ENCODE results near the gene FSCB.
"Not testable (repeated sequence)": the region's sequence is repeated elsewhere in the genome, so short reads cannot be mapped to it uniquely, and the experiment has no call there.

Gene FSCB, protein sequence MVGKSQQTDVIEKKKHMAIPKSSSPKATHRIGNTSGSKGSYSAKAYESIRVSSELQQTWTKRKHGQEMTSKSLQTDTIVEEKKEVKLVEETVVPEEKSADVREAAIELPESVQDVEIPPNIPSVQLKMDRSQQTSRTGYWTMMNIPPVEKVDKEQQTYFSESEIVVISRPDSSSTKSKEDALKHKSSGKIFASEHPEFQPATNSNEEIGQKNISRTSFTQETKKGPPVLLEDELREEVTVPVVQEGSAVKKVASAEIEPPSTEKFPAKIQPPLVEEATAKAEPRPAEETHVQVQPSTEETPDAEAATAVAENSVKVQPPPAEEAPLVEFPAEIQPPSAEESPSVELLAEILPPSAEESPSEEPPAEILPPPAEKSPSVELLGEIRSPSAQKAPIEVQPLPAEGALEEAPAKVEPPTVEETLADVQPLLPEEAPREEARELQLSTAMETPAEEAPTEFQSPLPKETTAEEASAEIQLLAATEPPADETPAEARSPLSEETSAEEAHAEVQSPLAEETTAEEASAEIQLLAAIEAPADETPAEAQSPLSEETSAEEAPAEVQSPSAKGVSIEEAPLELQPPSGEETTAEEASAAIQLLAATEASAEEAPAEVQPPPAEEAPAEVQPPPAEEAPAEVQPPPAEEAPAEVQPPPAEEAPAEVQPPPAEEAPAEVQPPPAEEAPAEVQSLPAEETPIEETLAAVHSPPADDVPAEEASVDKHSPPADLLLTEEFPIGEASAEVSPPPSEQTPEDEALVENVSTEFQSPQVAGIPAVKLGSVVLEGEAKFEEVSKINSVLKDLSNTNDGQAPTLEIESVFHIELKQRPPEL

DNA sequence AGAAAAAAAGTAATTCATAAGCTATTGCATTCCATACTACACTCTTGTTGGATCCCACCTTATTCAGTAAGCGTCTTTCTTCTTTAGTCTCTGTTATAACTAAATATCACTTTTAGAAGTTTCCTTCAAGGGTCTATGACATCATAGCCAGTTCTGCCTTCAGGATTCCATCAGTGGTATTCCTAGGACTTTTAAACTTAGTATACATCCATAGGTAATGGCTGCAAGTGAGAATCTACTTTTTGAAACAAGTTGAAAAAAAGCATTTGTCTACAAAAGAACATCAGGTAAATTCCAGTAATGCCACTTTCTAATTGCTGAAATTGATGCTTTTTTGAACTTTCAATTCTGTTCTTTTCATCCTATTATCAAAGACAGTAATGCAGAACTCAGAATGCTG is at the start of gene FSCB:
Gene FSCB (minus strand): TSS at position 101 of the 400 bp plus-strand sequence. CDS start 296 bp downstream, outside the sequence.
- DNase-seq, result no peak

DNA sequence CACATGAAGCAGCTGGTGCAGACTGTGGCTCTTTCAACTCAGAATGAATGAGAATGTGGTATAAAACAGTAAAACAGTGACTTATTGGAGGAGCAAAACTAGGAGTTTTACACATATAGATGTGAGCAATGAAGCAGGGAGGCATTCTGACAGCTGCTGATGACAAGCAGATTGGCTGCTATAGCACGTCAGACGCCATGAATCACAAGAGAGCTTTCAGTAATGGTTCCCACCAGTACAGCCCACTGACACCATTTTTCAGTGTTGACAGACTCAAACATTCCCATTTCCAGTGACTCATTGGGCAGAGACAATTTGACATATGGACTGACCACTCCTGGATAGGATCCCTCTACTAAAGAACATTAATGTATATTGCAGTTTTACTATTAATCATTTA is 24.6 kb upstream of the FSCB start:
- DNase-seq, result no peak

DNA sequence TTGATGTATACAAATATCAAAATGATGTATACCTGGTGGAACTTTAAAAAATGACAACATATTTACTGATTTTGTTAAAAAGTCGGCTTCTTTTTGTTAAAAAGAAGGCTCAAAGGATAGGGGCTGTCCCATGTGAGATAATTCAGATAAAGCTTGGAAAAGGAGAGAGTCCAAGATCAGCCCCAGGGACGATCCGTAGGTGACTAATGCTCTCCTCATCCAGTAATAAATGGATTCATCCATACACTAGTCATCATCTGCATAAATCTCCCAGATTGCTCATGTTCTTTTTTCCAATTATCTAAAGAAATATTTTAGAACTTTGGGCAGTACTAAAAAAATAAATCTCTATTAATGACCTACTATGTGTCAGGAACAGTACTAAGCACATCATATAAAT is 23.4 kb upstream of the FSCB start:
- no peak for DNase-seq

DNA sequence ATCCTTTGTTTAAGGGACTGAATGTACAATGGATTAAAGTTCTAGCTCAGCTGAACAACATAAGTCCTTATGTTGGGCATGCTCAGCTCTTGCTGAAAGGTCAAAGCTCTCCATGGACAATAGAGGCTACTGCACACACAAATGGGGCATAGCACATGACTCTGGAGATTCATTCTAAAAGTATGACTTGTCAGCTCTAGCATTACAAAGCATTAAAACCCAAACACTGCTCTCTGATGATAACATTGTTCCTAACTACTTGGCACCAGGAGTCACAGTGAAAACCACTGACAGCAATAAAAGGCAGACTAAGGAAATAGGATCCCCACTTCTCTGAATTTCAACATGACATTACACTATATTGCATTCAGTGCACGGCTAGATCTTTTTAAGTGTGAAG is 21.9 kb upstream of the FSCB start:
- DNase-seq, result no peak

DNA sequence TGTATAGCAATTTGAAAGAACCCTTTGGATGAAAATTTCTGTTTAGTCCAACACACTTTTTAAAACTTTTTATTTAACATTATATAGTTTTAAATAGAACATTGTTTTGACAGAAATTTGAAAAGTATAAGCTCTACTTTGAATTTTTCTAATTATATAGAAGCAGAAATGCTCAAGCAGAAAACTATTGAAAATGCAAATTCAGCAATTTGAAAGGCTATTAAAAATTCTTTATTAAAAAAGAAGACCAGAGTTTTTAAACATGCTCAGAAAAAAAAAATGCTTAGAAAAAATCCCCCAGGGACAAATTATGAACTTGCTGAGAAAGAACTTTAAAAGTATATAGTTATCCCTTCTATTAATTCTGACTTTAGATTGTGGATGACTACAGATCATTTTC is 21.1 kb upstream of the FSCB start:
- no peak for DNase-seq

DNA sequence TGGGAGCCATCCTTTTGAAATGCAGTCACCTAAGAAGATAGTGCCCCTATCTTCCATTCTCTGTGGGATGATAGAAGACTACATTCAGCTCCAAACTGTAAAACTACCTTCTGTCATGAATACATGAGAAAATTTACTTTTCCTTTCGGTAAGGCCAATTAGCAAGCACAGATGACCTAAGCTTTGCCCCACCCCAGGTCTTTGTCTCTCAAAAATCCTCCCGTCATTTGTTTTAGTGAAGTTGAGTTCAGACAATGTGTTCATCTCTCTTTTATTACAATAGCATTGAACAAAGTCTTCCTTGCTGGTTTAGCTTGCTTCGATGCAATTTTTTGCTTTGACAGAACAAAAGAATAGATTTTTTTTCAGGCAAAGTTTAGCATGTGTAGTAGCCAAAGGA is 18.2 kb upstream of the FSCB start:
- no peak for DNase-seq

DNA sequence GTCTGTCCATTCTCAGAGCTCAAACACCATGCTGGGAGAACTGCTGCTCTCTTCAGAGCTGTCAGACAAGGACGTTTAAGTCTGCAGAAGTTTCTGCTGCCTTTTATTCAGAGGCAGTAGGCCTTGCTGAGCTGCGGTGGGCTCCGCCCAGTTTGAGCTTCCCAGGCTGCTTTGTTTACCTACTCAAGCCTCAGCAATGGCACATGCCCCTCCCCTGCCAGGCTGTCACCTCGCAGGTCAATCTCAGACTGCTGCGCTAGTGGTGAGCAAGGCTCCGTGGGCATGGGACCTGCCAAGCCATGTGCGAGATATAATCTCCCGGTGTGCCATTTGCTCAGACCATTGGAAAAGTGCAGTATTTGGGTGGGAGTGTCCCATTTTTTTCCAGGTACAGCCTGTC is 8.6 kb upstream of the FSCB start:
- not testable (repeated sequence) for DNase-seq

DNA sequence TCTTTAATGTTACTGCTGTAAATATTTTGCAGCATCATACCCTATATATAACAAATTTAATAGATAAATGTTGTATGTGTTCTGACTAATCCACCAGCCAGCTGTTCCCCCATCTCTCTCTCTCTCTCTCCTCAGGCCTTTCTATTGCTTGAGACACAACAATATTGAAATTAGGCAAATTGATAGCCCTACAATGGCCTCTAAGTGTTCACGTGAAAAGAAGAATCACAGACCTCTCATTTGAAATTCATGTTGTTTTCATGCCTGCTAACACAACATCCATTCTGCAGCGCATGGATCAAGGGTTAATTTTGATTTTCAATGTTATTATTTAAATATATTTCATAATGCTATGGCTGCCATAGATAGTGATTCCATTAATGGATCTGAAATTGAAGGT is 1.8 kb upstream of the FSCB start:
- DNase-seq, result no peak

DNA sequence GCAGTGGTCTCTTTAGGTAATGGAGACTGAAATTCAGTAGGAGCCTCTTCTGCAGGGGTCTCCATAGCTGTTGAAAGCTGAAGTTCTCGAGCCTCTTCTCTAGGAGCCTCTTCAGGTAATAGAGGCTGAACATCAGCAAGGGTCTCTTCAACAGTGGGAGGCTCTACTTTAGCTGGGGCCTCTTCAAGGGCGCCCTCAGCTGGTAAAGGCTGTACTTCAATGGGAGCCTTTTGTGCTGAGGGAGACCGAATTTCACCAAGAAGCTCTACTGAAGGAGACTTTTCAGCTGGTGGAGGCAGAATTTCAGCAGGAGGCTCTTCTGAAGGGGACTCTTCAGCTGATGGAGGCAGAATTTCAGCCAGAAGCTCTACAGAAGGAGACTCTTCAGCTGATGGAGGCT is 1.5 kb downstream of the FSCB start:
- no peak for DNase-seq

DNA sequence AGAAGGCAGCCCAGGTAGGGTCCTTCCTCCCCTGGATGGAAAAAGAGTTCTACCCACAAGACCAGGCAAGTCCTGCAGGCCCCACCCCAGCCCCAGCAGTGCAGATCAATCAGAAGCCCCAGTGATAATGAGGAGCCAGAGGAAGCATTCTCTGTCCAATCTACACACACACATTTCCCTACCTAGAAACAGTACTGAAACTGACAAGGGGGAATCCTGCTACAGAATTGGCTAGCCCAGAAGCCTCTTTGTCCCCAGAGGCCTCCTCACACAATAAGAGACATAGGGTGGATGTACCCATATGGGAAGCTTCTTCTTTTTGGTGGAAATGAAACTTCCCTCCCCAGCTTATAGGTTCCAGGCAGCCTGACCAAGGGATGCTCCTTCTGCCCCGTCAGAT is 9.9 kb downstream of the FSCB start:
- DNase-seq, result no peak

DNA sequence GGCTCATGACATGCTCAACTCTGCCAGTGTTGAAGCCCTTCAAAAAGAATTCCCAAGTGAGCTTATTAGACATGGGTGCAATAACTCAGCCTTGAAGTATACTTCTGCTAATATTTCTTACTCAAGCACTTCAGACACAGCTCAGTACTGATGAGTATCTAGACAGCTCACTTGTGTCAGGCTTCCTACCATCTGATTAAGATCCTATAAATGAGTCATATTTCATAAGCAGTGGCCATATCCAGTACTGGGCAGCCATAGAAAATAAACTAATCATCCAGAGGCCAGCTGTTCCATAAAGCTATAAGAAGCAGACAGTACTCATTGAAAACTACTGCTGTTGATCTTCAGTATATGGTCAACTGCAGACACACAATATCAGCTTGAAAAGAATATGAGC is 12.9 kb downstream of the FSCB start:
- no peak for DNase-seq

DNA sequence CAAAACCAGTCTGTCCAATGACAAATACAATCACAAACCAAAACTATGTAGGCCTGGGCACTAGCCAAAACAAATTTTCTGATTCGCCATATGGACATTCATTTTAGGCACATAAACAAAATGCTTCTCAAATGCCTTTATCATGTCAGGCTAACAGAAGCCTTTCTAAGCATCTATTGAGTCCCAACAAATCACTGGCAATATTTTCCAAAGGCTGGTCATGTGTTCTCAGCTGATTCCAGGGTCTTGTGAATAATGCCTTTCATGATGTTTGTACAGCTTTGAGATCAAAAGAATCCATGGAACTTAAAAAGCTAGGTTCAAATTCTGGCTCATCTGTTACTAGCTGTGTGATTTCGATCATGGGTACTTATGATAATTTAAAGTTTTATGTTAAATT is 16.1 kb downstream of the FSCB start:
- DNase-seq, result no peak

DNA sequence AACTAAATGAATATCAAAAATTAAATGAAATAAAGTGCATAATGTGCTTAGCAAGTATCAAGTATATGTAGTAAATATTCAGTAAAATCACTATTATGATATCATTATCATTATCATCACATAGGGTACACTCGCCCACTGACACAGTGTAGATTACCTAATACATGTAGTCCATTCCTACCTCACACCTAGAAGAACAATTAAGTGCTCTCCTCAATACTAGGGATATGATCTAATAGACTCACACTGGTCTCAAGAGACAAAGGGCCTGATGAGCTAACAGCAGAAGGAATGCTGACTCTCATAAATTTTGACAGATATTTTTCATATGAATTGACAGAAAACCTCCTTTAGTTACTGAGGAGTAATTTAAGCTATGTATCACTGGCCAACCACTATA is 29.1 kb downstream of the FSCB start:
- DNase-seq, result no peak

DNA sequence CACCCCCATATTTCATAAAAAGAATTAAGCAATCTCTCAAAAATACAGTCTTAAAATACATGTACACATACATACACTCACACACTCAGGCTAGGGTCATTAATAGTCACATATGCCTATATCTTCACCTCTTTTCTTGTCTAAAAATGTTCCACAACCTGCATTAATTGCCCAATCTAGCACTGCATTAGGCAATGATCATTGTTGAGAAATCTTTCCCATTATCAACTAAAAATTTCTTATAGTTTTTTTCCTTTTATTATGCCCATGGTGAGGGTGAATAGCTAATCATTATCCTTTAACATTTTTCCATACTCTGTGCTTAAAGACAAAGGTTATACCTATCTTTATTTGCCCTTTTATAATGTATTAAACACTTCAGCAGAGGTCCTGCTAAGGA is 38.3 kb downstream of the FSCB start:
- DNase-seq, result no peak

DNA sequence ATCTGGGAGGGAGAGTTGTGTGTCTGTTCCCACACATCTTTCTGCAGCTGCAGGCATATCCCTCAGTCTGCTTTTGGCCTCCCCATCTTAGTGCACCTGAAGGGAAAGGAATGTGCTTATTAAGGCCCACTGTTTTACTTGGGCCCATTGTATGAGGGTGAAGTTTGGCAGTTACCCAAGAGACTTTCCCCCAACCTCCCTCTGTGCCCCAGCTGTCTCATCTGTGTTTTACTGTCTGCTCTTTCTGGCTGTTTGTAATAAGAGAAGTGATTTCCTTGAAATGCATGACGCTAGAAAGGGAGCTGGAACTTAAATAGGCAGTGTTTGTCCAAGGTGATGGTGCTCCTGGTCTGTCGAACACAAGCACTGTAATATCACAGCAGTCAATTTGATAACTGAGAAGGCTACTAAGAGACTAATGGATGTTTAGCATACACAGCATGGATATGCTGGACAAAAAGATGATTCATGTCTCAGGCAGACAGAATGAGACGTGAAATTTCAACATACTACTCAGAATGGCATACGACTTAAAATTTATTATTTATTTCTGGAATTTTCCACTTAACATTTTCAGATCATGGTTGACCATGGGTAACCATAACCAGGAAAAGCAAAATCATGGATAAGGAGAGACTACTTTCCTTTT is 43.6 kb downstream of the FSCB start:
- no peak for DNase-seq

DNA sequence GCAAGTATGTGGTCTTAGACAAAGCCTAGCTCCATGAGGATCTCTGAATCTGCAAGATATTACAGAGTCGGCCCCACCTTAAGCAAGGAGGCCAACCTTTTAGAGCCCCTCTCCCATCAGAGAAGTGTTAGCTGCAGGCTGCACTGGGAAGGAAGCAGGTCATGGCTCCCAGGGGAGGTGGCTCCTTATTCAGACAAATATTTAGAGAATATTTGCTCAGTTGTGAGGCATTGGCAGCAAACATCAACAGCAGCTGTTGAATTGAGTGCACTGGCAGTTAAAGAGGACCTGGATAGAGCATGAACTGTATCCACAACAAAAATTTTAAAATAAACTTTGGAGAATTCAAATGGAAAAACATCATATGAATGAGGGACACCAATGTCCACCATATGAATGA is 44.7 kb downstream of the FSCB start:
- DNase-seq, result no peak

DNA sequence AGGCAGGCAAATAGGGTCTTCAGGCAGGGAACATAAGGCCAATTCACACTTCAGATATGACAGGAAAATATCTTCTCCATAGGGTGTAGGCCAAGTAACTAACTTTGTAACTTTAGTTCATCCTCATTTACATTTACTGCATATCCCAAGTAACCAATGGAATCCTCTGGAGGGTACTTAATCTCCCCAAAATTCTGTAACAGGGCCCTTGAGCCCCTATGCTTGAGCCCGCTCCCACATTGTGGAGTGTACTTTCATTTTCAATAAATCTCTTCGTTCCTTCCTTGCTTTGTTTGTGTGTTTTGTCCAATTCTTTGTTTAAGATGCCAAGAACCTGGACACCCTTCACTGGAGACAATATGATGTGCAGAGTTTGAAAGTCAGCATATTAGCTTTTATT is 45.3 kb downstream of the FSCB start:
- no peak for DNase-seq

Data from CD4-positive, alpha-beta T cell treated with Interleukin-10 for 1 hour (primary cell).